ENCODE measurements around the gene SEPHS2. TPM values are rescaled to one million over a fixed set of nuclear protein-coding genes. Genes with fewer than 3 reads are reported as not detected.

Gene SEPHS2
- total and polyA plus RNA-seq, 4 experiments from 2014 or later: 42.0 to 65.9 (median 50.4) TPM

- no peaks in the 10 kb centered on the region for H3K9me3 Mint-ChIP-seq
- POLR2A ChIA-PET (ENCODE audit: partially characterized antibody): interaction anchor here (0.6 to 1.2 kb wide), 6 partner anchors 15 to 418 kb away, joined by 3 read pairs; partner anchors contain the start of genes DCTPP1, INO80E and SEPTIN1
- Histone ChIP-seq H3K4me1 (ENCODE audit: insufficient read depth, low read length) (peaks cover 22% of the 10 kb centered on the region), H3K36me3 (ENCODE audit: insufficient read depth, low read length) (no peaks in the 10 kb centered on the region), H3K27ac (ENCODE audit: low read depth, low read length) (no peak overlapping the region), H3K4me3 (ENCODE audit: low read length in 2 of 2) (no peak overlapping the region), H3K27me3 (ENCODE audit: insufficient read depth, low read length) (no peaks in the 10 kb centered on the region), H3K9me3 (ENCODE audit: control insufficient read depth in 1 of 2, low read length in 2 of 2) (no peaks in the 10 kb centered on the region)
- H3K27ac Mint-ChIP-seq: peak overlapping the region in 2 of 7 donors; percentile 42 to 68
- peaks cover 14 to 26% (median 19%) of the 10 kb centered on the region in 4 donors for H3K4me1 Mint-ChIP-seq
- no peak for DNase-seq
- no peak overlapping the region for H3K4me3 Mint-ChIP-seq
- CTCF ChIA-PET (ENCODE audit: partially characterized antibody): interaction anchor here (1.4 kb wide), 1 partner anchor 43 kb away, joined by 3 read pairs; no protein-coding TSS in a partner anchor
- peaks cover 0 to 6% of the 10 kb centered on the region in 2 donors for H3K36me3 Mint-ChIP-seq
- intact Hi-C loops (cut with micrococcal nuclease): no loop called here
- H3K27me3 Mint-ChIP-seq: no peaks in the 10 kb centered on the region
These were observed 31.5 kb downstream of the SEPHS2 start for GRCh38 chr16:30414159-30414558.

GRCh38 chr16:30413112-30413806, 32.4 kb downstream of the SEPHS2 start:
- POLR2A ChIA-PET (ENCODE audit: partially characterized antibody): interaction anchor here (1.2 kb wide), 1 partner anchor 35 kb away, joined by 3 read pairs; no protein-coding TSS in a partner anchor
- no peaks in the 10 kb centered on the region for H3K27me3 Mint-ChIP-seq
- no peak overlapping the region for H3K4me3 Mint-ChIP-seq
- peaks cover 23% of the 10 kb centered on the region for H3K4me1 ChIP-seq (ENCODE audit: insufficient read depth, low read length)
- no peaks in the 10 kb centered on the region for H3K36me3 ChIP-seq (ENCODE audit: insufficient read depth, low read length)
- no peaks in the 10 kb centered on the region for H3K9me3 Mint-ChIP-seq
- DNase-seq: no peak
- intact Hi-C loops (cut with micrococcal nuclease): no loop called here
- H3K4me3 ChIP-seq (ENCODE audit: low read length in 2 of 2): no peak overlapping the region
- H3K27ac ChIP-seq (ENCODE audit: low read depth, low read length): no peak overlapping the region
- H3K27me3 ChIP-seq (ENCODE audit: insufficient read depth, low read length): no peaks in the 10 kb centered on the region
- peaks cover 0 to 6% of the 10 kb centered on the region in 2 donors for H3K36me3 Mint-ChIP-seq
- CTCF ChIA-PET (ENCODE audit: partially characterized antibody): interaction anchor here (1.7 to 2.3 kb wide), 2 partner anchors 11 to 42 kb away, joined by 4 to 7 read pairs; partner anchors contain the start of gene TBC1D10B
- H3K27ac Mint-ChIP-seq: peak overlapping the region in 1 of 7 donors; percentile 73
- no peaks in the 10 kb centered on the region for H3K9me3 ChIP-seq (ENCODE audit: control insufficient read depth in 1 of 2, low read length in 2 of 2)
- H3K4me1 Mint-ChIP-seq: peaks cover 19 to 31% (median 23%) of the 10 kb centered on the region in 4 donors

GRCh38 chr16:30409125-30410060, 36.3 kb downstream of the SEPHS2 start:
- no peak overlapping the region for H3K27ac ChIP-seq (ENCODE audit: low read depth, low read length)

DNA sequence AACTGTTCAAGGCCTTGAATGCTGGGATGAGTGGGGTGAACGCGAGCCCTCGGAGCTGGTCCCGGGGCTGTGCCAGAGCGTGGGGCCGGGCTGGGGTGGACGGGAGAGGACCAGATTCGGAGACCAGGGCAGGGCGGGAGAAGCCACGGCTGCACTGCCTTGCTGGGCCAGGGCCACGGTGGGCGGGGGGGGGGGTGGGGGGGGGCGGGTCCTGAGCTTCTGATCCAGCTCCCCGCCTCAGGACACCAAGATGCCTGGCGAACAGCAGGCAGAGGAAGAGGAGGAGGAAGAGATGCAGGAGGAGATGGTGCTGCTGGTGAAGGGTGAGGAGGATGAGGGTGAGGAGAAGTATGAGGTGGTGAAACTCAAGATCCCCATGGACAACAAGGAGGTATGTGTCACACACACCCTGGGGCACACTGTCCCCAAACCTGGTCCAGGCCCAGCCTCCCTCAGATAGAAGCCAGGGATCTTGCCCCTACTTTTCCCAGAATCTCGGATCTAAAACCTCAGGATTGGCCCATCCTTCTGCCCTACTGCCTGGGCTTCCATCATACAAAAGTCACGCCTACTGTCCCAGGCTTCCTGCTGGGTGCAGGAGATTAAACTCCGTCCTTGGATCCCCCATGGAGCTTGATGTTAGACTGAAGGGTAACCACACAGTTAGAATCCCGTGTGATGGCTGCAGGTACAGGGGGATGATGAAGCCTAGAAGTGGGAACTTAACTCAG, 37.7 kb downstream of the SEPHS2 start:
- CTCF ChIA-PET (ENCODE audit: partially characterized antibody): interaction anchor here (0.9 to 5.3 kb wide), 14 partner anchors 9 to 342 kb away, joined by 3 to 41 read pairs (median 9); partner anchors contain the start of genes ALDOA, DCTPP1, SEPTIN1 and TBC1D10B
- no peak for DNase-seq
- H3K36me3 Mint-ChIP-seq: peaks cover 0 to 8% of the 10 kb centered on the region in 2 donors
- peak overlapping the region; percentile 63 to 82 (median 76) for H3K4me3 Mint-ChIP-seq
- peak overlapping the region; percentile 29 to 65 for H3K4me3 ChIP-seq (ENCODE audit: low read length in 2 of 2)
- no peaks in the 10 kb centered on the region for H3K27me3 ChIP-seq (ENCODE audit: insufficient read depth, low read length)
- H3K4me1 ChIP-seq (ENCODE audit: insufficient read depth, low read length): peaks cover 24% of the 10 kb centered on the region
- H3K27ac Mint-ChIP-seq: peak overlapping the region; percentile 32 to 88 (median 68)
- peak overlapping the region; percentile 59 for H3K27ac ChIP-seq (ENCODE audit: low read depth, low read length)
- POLR2A ChIA-PET (ENCODE audit: partially characterized antibody): interaction anchor here (0.5 to 23.0 kb wide), 27 partner anchors 8 to 1400 kb away, joined by 3 to 540 read pairs (median 5); partner anchors contain the start of genes ALDOA, CD2BP2, DCTPP1 and SEPTIN1
- H3K4me1 Mint-ChIP-seq: peaks cover 19 to 34% (median 25%) of the 10 kb centered on the region in 4 donors
- H3K36me3 ChIP-seq (ENCODE audit: insufficient read depth, low read length): no peaks in the 10 kb centered on the region
- intact Hi-C loops (cut with micrococcal nuclease): loop anchor here (1.0 to 10.0 kb wide), 4 partner anchors 30 to 283 kb away; partner anchors contain the start of genes MAPK3 and TBC1D10B
- peaks cover 0 to 1% (median 0%) of the 10 kb centered on the region in 8 donors for H3K9me3 Mint-ChIP-seq
- H3K9me3 ChIP-seq (ENCODE audit: control insufficient read depth in 1 of 2, low read length in 2 of 2): no peaks in the 10 kb centered on the region
- no peaks in the 10 kb centered on the region for H3K27me3 Mint-ChIP-seq

More at GRCh38 chr16:30409125-30410060, 36.3 kb downstream of the SEPHS2 start:
- no peaks in the 10 kb centered on the region for H3K9me3 ChIP-seq (ENCODE audit: control insufficient read depth in 1 of 2, low read length in 2 of 2)
- H3K36me3 ChIP-seq (ENCODE audit: insufficient read depth, low read length): no peaks in the 10 kb centered on the region
- intact Hi-C loops (cut with micrococcal nuclease): loop anchor here (1.0 to 10.0 kb wide), 6 partner anchors 27 to 367 kb away; partner anchors contain the start of genes MAPK3 and SEPTIN1
- H3K4me3 ChIP-seq (ENCODE audit: low read length in 2 of 2): no peak overlapping the region
- Mint-ChIP-seq H3K9me3 (peaks cover 0 to 1% (median 0%) of the 10 kb centered on the region in 8 donors), H3K36me3 (peaks cover 0 to 8% of the 10 kb centered on the region in 2 donors), H3K4me3 (peak overlapping the region in 7 of 8 donors; percentile 31 to 73 (median 62)), H3K4me1 (peaks cover 19 to 34% (median 25%) of the 10 kb centered on the region in 4 donors), H3K27ac (peak overlapping the region in 6 of 7 donors; percentile 57 to 91 (median 76)), H3K27me3 (no peaks in the 10 kb centered on the region)
- H3K27me3 ChIP-seq (ENCODE audit: insufficient read depth, low read length): no peaks in the 10 kb centered on the region
- DNase-seq: peak; percentile 86 to 91 (median 89)
- H3K4me1 ChIP-seq (ENCODE audit: insufficient read depth, low read length): peaks cover 24% of the 10 kb centered on the region
- ChIA-PET POLR2A (ENCODE audit: partially characterized antibody) (interaction anchor here (0.6 to 23.0 kb wide), 16 partner anchors 8 to 364 kb away, joined by 3 to 540 read pairs (median 6); partner anchors contain the start of genes DCTPP1, SEPTIN1, TBX6 and ZNF48), CTCF (ENCODE audit: partially characterized antibody) (interaction anchor here (0.6 to 5.3 kb wide), 37 partner anchors 9 to 344 kb away, joined by 3 to 41 read pairs (median 5); partner anchors contain the start of genes ALDOA, DCTPP1, GDPD3 and MYL11)

GRCh38 chr16:30407102-30407803, 38.4 kb downstream of the SEPHS2 start, which contains the start of gene ZNF771:
Gene ZNF771 (plus strand): TSS chr16:30407606. CDS start chr16:30408054, 448 bp downstream.
- intact Hi-C loops (cut with micrococcal nuclease): loop anchor here (1.0 to 10.0 kb wide), 4 partner anchors 29 to 282 kb away; partner anchors contain the start of genes MAPK3 and TBC1D10B
- Histone ChIP-seq H3K9me3 (ENCODE audit: control insufficient read depth in 1 of 2, low read length in 2 of 2) (no peaks in the 10 kb centered on the region), H3K36me3 (ENCODE audit: insufficient read depth, low read length) (no peaks in the 10 kb centered on the region), H3K4me1 (ENCODE audit: insufficient read depth, low read length) (peaks cover 24% of the 10 kb centered on the region), H3K27ac (ENCODE audit: low read depth, low read length) (peak within 1 kb of the TSS; percentile 59), H3K4me3 (ENCODE audit: low read length in 2 of 2) (peak within 1 kb of the TSS; percentile 42 to 65), H3K27me3 (ENCODE audit: insufficient read depth, low read length) (no peaks in the 10 kb centered on the region)
- Mint-ChIP-seq H3K4me1 (peaks cover 19 to 33% (median 24%) of the 10 kb centered on the region in 4 donors), H3K27ac (peak within 1 kb of the TSS; percentile 88 to 95 (median 93)), H3K4me3 (peak within 1 kb of the TSS; percentile 91 to 100 (median 97)), H3K27me3 (no peaks in the 10 kb centered on the region), H3K36me3 (peaks cover 0 to 8% of the 10 kb centered on the region in 2 donors), H3K9me3 (peaks cover 0 to 1% (median 0%) of the 10 kb centered on the region in 8 donors)
- ChIA-PET CTCF (ENCODE audit: partially characterized antibody) (interaction anchor here (0.6 to 5.3 kb wide), 12 partner anchors 11 to 316 kb away, joined by 3 to 41 read pairs (median 5); partner anchors contain the start of genes DCTPP1, SEPTIN1, TBC1D10B and TBX6), POLR2A (ENCODE audit: partially characterized antibody) (interaction anchor here (0.5 to 23.0 kb wide), 28 partner anchors 9 to 1400 kb away, joined by 3 to 540 read pairs (median 5); partner anchors contain the start of genes ALDOA, CD2BP2, CORO1A and DCTPP1)
- DNase-seq: peak; percentile 76 to 85 (median 81)
